ENCODE measurements around the gene UBTD1. TPM values are rescaled to one million over a fixed set of nuclear protein-coding genes. Genes with fewer than 3 reads are reported as not detected.
"Not testable (repeated sequence)": the region's sequence is repeated elsewhere in the genome, so short reads cannot be mapped to it uniquely, and the experiment has no call there.

UBTD1 gene
- total RNA-seq, 2 donors from 2014 or later: 10.0 to 93.8 TPM

DNA sequence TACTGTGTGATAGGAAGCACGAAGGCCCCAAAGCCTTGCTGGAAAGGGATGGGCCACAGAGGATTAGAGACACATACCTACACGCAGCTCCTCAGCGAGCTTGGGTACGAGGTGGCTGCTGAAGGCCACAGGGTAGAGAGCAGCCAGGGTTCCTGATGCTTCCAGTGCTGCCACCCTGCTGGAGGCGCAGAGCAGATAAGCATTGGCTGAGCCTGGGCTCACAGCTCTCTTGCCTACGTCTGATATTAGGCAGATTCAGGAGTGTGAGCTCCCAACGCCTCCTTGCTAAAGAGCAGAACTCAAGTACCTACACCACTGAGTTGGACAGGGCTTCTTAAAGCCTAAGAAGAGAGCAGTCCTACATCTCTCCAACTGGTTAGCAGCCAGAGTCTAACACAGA lies 32.7 kb upstream of the UBTD1 start:
- no peak for DNase-seq (ENCODE audit: low spot score)
- intact Hi-C loops (cut with DNase I): no loop called here
- Histone ChIP-seq H3K27me3 (replicated peaks; ENCODE audit: insufficient read depth) (no peaks in the 10 kb centered on the region), H3K9me3 (no peaks in the 10 kb centered on the region), H3K4me3 (no peak overlapping the region), H3K36me3 (peaks cover 14 to 36% of the 10 kb centered on the region in 2 donors), H3K27ac (no peak overlapping the region), H3K4me1 (replicated peaks) (peaks cover 4% of the 10 kb centered on the region)
- no peak for TF ChIP-seq POLR2AphosphoS5 (IDR thresholded peaks at IDR 0.05)
- TF ChIP-seq, protein P1, sequence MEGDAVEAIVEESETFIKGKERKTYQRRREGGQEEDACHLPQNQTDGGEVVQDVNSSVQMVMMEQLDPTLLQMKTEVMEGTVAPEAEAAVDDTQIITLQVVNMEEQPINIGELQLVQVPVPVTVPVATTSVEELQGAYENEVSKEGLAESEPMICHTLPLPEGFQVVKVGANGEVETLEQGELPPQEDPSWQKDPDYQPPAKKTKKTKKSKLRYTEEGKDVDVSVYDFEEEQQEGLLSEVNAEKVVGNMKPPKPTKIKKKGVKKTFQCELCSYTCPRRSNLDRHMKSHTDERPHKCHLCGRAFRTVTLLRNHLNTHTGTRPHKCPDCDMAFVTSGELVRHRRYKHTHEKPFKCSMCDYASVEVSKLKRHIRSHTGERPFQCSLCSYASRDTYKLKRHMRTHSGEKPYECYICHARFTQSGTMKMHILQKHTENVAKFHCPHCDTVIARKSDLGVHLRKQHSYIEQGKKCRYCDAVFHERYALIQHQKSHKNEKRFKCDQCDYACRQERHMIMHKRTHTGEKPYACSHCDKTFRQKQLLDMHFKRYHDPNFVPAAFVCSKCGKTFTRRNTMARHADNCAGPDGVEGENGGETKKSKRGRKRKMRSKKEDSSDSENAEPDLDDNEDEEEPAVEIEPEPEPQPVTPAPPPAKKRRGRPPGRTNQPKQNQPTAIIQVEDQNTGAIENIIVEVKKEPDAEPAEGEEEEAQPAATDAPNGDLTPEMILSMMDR (IDR thresholded peaks at IDR 0.05): no peak
- no peak for TF ChIP-seq POLR2A (IDR thresholded peaks at IDR 0.05)
- WGBS: 86% methylated on average over 7 of the region's 7 CpGs

- TF ChIP-seq, protein P1 (IDR thresholded peaks at IDR 0.05): no peak
- no peak for TF ChIP-seq POLR2AphosphoS5 (IDR thresholded peaks at IDR 0.05)
- TF ChIP-seq POLR2A (IDR thresholded peaks at IDR 0.05): no peak
- H3K27me3 ChIP-seq (replicated peaks; ENCODE audit: insufficient read depth): no peaks in the 10 kb centered on the region
- H3K4me3 ChIP-seq: no peak overlapping the region
- no peak for DNase-seq (ENCODE audit: low spot score)
- 84% methylated on average over 4 of the region's 4 CpGs for WGBS
- peaks cover 4% of the 10 kb centered on the region for H3K4me1 ChIP-seq (replicated peaks)
- intact Hi-C loops (cut with DNase I): no loop called here
- no peak overlapping the region for H3K27ac ChIP-seq
- H3K9me3 ChIP-seq: no peaks in the 10 kb centered on the region
- H3K36me3 ChIP-seq: peaks cover 9 to 30% of the 10 kb centered on the region in 2 donors
Measured at GRCh38 chr10:97466755-97467154, 32.0 kb upstream of the UBTD1 start.

- no peak for DNase-seq (ENCODE audit: low spot score)
- Histone ChIP-seq H3K27ac (no peak overlapping the region), H3K36me3 (peaks cover 9 to 25% of the 10 kb centered on the region in 2 donors), H3K4me1 (replicated peaks) (peaks cover 4% of the 10 kb centered on the region), H3K9me3 (no peaks in the 10 kb centered on the region), H3K4me3 (no peak overlapping the region), H3K27me3 (replicated peaks; ENCODE audit: insufficient read depth) (no peaks in the 10 kb centered on the region)
- intact Hi-C loops (cut with DNase I): no loop called here
- 56% methylated on average over 3 of the region's 3 CpGs for WGBS
- no peak for TF ChIP-seq POLR2AphosphoS5 (IDR thresholded peaks at IDR 0.05)
- TF ChIP-seq, protein P1 (IDR thresholded peaks at IDR 0.05): no peak
Measured at GRCh38 chr10:97468162-97468561, 30.6 kb upstream of the UBTD1 start.

DNA sequence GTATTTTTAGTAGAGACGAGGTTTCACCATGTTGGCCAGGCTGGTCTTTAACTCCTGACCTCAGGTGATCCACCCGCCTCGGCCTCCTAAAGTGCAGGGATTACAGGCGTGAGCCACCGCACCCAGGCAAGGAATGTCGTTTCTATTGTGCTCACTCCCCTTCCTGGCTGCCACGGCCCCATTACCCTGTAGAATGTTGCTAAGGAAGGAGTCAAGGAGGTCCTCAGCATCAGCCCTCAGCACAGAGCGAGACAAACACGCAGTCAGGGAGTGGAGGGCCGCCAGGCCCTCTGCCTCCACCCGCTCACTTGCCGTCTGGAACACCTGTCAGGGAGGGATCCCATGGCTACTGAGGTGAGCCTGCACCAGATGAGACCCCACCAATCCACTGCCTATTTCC lies 29.9 kb upstream of the UBTD1 start:
- H3K27me3 ChIP-seq (replicated peaks; ENCODE audit: insufficient read depth); H3K4me3 ChIP-seq; DNase-seq (ENCODE audit: low spot score); H3K9me3 ChIP-seq; H3K27ac ChIP-seq; intact Hi-C loops (cut with DNase I); H3K4me1 ChIP-seq (replicated peaks): not testable (repeated sequence)
- peaks cover 9 to 25% of the 10 kb centered on the region in 2 donors for H3K36me3 ChIP-seq
- 89% methylated on average over 12 of the region's 12 CpGs for whole genome bisulfite sequencing

- DNase-seq (ENCODE audit: low spot score): no peak
- Histone ChIP-seq H3K4me1 (replicated peaks) (no peaks in the 10 kb centered on the region), H3K27ac (no peak overlapping the region), H3K4me3 (no peak overlapping the region), H3K36me3 (peaks cover 0 to 20% of the 10 kb centered on the region in 2 donors), H3K9me3 (no peaks in the 10 kb centered on the region), H3K27me3 (replicated peaks; ENCODE audit: insufficient read depth) (no peaks in the 10 kb centered on the region)
- WGBS: 95% methylated on average over 4 of the region's 4 CpGs
- intact Hi-C loops (cut with DNase I): no loop called here
- TF ChIP-seq POLR2A (IDR thresholded peaks at IDR 0.05) (no peak), POLR2AphosphoS5 (IDR thresholded peaks at IDR 0.05) (no peak)
- TF ChIP-seq, protein P1 (IDR thresholded peaks at IDR 0.05): no peak
Measured at GRCh38 chr10:97474918-97475317, 23.8 kb upstream of the UBTD1 start.
